Gastrocnemius medialis (tissue), 4 donors: Measurements from ENCODE around the gene TMEM101. TPM values are rescaled to one million over a fixed set of nuclear protein-coding genes. Genes with fewer than 3 reads are reported as not detected.
"Not testable (repeated sequence)": the region's sequence is repeated elsewhere in the genome, so short reads cannot be mapped to it uniquely, and the experiment has no call there.

Experiments
- ATAC-seq, 2 donors: fragments of 150-250 bp; one replicate each; pipeline ENCODE4 v1.9.1; 2016
- DNase-seq, 2 donors: peaks; one replicate each; pipeline ENCODE4 v3.0.0-alpha.2; 2019
- H3K27ac ChIP-seq, 4 donors: fragments of 200-600 bp; sonication (generic); 1 replicate in 1 of 4; 2 replicates in 3 of 4; pipeline ENCODE4 v1.5.1; 2016 to 2018; ENCODE audit warnings: mild to moderate bottlenecking in 2 of 4, moderate library complexity in 1 of 4
- H3K27me3 ChIP-seq, 3 donors: fragments of 200-600 bp; sonication (generic) in 2 of 3; 1 replicate in 1 of 3; 2 replicates in 2 of 3; pipeline versions ENCODE4 v1.5.1 to v1.6.0; 2016 to 2019; ENCODE audit warnings: mild to moderate bottlenecking in 1 of 3, moderate library complexity in 1 of 3
- H3K36me3 ChIP-seq, 2 donors: fragments of 200-600 bp; sonication (generic) in 1 of 2; one replicate each; pipeline ENCODE4 v1.5.1; 2017 to 2018
- H3K4me1 ChIP-seq, 2 donors: fragments of 200-600 bp; sonication (generic) in 1 of 2; one replicate each; pipeline ENCODE4 v1.5.1; 2016 to 2017; ENCODE audit warnings: mild to moderate bottlenecking in 2 of 2
- H3K4me3 ChIP-seq, 4 donors: fragments of 200-600 bp; sonication (generic) in 3 of 4; 1 replicate in 1 of 4; 2 replicates in 3 of 4; pipeline ENCODE4 v1.5.1; 2016 to 2019; ENCODE audit warnings: mild to moderate bottlenecking in 2 of 4
- H3K9me3 ChIP-seq, 3 donors: fragments of 200-600 bp; sonication (generic) in 2 of 3; 1 replicate in 1 of 3; 2 replicates in 2 of 3; pipeline ENCODE4 v1.5.1; 2016 to 2019
- POLR2A ChIP-seq, 2 donors: fragments of 450-650 bp; IDR thresholded peaks; one replicate each; pipeline ENCODE4 v1.6.1; 2017; ENCODE audit warnings: antibody characterized with exemption in 2 of 2, mild to moderate bottlenecking in 2 of 2, moderate library complexity in 2 of 2
- in situ Hi-C, 4 donors: fragments of 200-750 bp; cut with MboI; loops; one replicate each; pipeline versions ENCODE4 v1.15.0 to v1.8.0; 2017; ENCODE audit warnings: low sequenced_read_pairs in 4 of 4
- intact Hi-C: fragments of 100-400 bp; cut with DNase I; formaldehyde crosslinking; loops from one replicate; pipeline ENCODE4 v1.15.1; 2023; ENCODE audit warnings: low total_unique reads
- total RNA-seq, 4 donors: library from RNA; depleted of rRNA; stranded (reverse); fragments of >200 nt; gene quantifications; one replicate each; pipeline versions ENCODE4 v1.1.0 to v1.2.3, GENCODE V29; 2016
- TF ChIP-seq, protein P1 (sequence below), 5 experiments: fragments of 450-650 bp in 3 of 5; fragments of 200-600 bp in 2 of 5; sonication (generic) in 2 of 5; IDR thresholded peaks in 4 of 5; conservative IDR thresholded peaks in 1 of 5; 1 replicate in 4 of 5; 2 replicates in 1 of 5; pipeline ENCODE4 v1.5.1; 2016 to 2019; ENCODE audit warnings: antibody characterized with exemption in 5 of 5, mild to moderate bottlenecking in 3 of 5, moderate library complexity in 3 of 5

TMEM101 gene
- total RNA-seq, 4 donors from 2014 or later, result 28.8 to 38.3 (median 36.4) TPM

- no peaks in the 10 kb centered on the region for H3K27me3 ChIP-seq
- H3K36me3 ChIP-seq, result peaks cover 0 to 28% of the 10 kb centered on the region in 2 donors
- peak overlapping the region; percentile 77 to 91 (median 84) for H3K27ac ChIP-seq
- H3K9me3 ChIP-seq, result no peaks in the 10 kb centered on the region
- DNase-seq, result peak; percentile 75 to 78
- H3K4me1 ChIP-seq, result peaks cover 39 to 40% of the 10 kb centered on the region in 2 donors
- intact Hi-C loops (no loop called here), in situ Hi-C loops (loop anchor here in 1 of 4 donors (10.0 kb wide), 1 partner anchor 94 kb away; the partner anchor contains the start of gene PPY)
- ATAC-seq, result peak; percentile 83 to 93
- no peak overlapping the region for H3K4me3 ChIP-seq
- TF ChIP-seq, protein P1, sequence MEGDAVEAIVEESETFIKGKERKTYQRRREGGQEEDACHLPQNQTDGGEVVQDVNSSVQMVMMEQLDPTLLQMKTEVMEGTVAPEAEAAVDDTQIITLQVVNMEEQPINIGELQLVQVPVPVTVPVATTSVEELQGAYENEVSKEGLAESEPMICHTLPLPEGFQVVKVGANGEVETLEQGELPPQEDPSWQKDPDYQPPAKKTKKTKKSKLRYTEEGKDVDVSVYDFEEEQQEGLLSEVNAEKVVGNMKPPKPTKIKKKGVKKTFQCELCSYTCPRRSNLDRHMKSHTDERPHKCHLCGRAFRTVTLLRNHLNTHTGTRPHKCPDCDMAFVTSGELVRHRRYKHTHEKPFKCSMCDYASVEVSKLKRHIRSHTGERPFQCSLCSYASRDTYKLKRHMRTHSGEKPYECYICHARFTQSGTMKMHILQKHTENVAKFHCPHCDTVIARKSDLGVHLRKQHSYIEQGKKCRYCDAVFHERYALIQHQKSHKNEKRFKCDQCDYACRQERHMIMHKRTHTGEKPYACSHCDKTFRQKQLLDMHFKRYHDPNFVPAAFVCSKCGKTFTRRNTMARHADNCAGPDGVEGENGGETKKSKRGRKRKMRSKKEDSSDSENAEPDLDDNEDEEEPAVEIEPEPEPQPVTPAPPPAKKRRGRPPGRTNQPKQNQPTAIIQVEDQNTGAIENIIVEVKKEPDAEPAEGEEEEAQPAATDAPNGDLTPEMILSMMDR (IDR thresholded peaks at IDR 0.05 in 4 of 5, conservative IDR thresholded peaks at IDR 0.05 in 1 of 5), result no peak
- no peak for TF ChIP-seq POLR2A (IDR thresholded peaks at IDR 0.05)
Measured at GRCh38 chr17:44038604-44039011, 23.8 kb upstream of the TMEM101 start.

DNA sequence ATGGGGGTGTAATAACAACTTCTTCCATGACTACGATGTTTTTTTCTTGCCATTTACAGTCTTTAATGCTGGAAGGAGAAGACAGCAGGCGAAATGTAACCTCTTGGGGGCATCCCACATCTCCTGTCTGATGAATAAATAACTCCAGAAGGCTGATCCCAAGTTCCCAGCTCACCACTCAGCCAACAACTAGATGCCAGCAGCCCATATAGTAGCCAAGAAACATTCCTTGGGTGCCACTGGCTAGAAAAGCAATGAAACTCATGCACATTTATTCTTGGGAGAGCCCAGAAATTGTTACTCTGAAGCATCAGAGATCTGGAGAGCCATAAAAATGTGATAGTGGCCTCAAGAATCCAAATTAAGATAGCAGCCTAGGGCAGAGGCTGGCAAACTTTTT, 22.7 kb upstream of the TMEM101 start:
- TF ChIP-seq POLR2A (IDR thresholded peaks at IDR 0.05), result no peak
- TF ChIP-seq, protein P1 (IDR thresholded peaks at IDR 0.05 in 4 of 5, conservative IDR thresholded peaks at IDR 0.05 in 1 of 5), result no peak
- H3K9me3 ChIP-seq, result no peaks in the 10 kb centered on the region
- peaks cover 36 to 37% of the 10 kb centered on the region in 2 donors for H3K4me1 ChIP-seq
- in situ Hi-C loops (loop anchor here in 1 of 4 donors (10.0 kb wide), 1 partner anchor 93 kb away; the partner anchor contains the start of gene PPY), intact Hi-C loops (no loop called here)
- H3K27me3 ChIP-seq, result no peaks in the 10 kb centered on the region
- H3K27ac ChIP-seq, result peak overlapping the region; percentile 77 to 91 (median 84)
- no peak overlapping the region for H3K4me3 ChIP-seq
- DNase-seq, result no peak
- ATAC-seq, result no peak
- H3K36me3 ChIP-seq, result peaks cover 0 to 32% of the 10 kb centered on the region in 2 donors

GRCh38 chr17:44034688-44035087, 19.9 kb upstream of the TMEM101 start:
- peaks cover 0 to 38% of the 10 kb centered on the region in 2 donors for H3K36me3 ChIP-seq
- intact Hi-C loops, H3K27ac ChIP-seq, H3K4me3 ChIP-seq, DNase-seq, H3K27me3 ChIP-seq, ATAC-seq, H3K9me3 ChIP-seq: not testable (repeated sequence)
- in situ Hi-C loops, result loop anchor here in 1 of 4 donors (10.0 kb wide), 1 partner anchor 90 kb away; the partner anchor contains the start of gene PPY
- peaks cover 27 to 32% of the 10 kb centered on the region in 2 donors for H3K4me1 ChIP-seq

DNA sequence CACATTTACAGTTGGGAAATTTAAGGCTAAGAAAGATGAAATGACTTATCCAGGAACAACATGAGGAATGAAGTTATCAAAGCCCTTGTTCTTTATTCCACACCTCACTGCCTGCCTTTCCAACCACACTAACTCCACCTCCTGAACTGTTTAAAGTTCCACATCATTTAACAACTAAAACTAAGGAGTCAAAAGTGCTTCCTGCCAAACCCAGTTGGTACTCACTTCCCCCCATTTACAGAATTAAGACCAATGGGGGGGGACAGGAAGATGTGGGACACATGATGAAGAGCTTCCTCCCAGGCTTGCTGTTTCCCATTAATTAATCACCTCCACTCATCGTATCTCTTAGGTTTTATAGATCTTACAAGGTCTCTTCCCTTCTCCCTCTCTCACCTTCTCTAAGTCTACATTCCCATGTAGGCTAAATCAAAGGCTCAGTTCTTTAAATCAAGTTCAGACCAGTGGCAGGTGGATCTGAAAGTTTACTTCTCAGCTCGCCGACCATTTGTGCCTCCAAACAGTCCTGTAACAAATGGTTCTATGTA, 19.2 kb upstream of the TMEM101 start:
- intact Hi-C loops, result no loop called here
- H3K4me1 ChIP-seq, result peaks cover 31 to 33% of the 10 kb centered on the region in 2 donors
- H3K9me3 ChIP-seq, result no peaks in the 10 kb centered on the region
- no peak for DNase-seq
- no peaks in the 10 kb centered on the region for H3K27me3 ChIP-seq
- no peak overlapping the region for H3K4me3 ChIP-seq
- in situ Hi-C loops, result loop anchor here in 1 of 4 donors (10.0 kb wide), 1 partner anchor 89 kb away; the partner anchor contains the start of gene PPY
- H3K36me3 ChIP-seq, result peaks cover 0 to 38% of the 10 kb centered on the region in 2 donors
- no peak for ATAC-seq
- no peak for TF ChIP-seq POLR2A (IDR thresholded peaks at IDR 0.05)
- TF ChIP-seq, protein P1 (IDR thresholded peaks at IDR 0.05 in 4 of 5, conservative IDR thresholded peaks at IDR 0.05 in 1 of 5), result no peak
- H3K27ac ChIP-seq, result no peak overlapping the region

- ATAC-seq (no peak), DNase-seq (no peak)
- H3K27ac ChIP-seq, result peak overlapping the region in 3 of 4 donors; percentile 8 to 66 (median 8)
- TF ChIP-seq POLR2A (IDR thresholded peaks at IDR 0.05), result no peak
- TF ChIP-seq, protein P1 (IDR thresholded peaks at IDR 0.05 in 4 of 5, conservative IDR thresholded peaks at IDR 0.05 in 1 of 5), result no peak
- H3K36me3 ChIP-seq, result peaks cover 0 to 20% of the 10 kb centered on the region in 2 donors
- H3K4me1 ChIP-seq, result peaks cover 18% of the 10 kb centered on the region in 2 donors
- no peaks in the 10 kb centered on the region for H3K27me3 ChIP-seq
- no peaks in the 10 kb centered on the region for H3K9me3 ChIP-seq
- intact Hi-C loops (no loop called here), in situ Hi-C loops (loop anchor here in 1 of 4 donors (10.0 kb wide), 1 partner anchor 86 kb away; the partner anchor contains the start of gene PPY)
- H3K4me3 ChIP-seq, result no peak overlapping the region
Measured at GRCh38 chr17:44030482-44030881, 15.7 kb upstream of the TMEM101 start.
